ENCODE results near the gene MAPK7. TPM values are rescaled to one million over a fixed set of nuclear protein-coding genes. Genes with fewer than 3 reads are reported as not detected.

The MAPK7 gene
- total and polyA plus RNA-seq, 2 of the 4 experiments (the other 2 are of a cell fraction): 9.7 to 25.4 TPM

DNA sequence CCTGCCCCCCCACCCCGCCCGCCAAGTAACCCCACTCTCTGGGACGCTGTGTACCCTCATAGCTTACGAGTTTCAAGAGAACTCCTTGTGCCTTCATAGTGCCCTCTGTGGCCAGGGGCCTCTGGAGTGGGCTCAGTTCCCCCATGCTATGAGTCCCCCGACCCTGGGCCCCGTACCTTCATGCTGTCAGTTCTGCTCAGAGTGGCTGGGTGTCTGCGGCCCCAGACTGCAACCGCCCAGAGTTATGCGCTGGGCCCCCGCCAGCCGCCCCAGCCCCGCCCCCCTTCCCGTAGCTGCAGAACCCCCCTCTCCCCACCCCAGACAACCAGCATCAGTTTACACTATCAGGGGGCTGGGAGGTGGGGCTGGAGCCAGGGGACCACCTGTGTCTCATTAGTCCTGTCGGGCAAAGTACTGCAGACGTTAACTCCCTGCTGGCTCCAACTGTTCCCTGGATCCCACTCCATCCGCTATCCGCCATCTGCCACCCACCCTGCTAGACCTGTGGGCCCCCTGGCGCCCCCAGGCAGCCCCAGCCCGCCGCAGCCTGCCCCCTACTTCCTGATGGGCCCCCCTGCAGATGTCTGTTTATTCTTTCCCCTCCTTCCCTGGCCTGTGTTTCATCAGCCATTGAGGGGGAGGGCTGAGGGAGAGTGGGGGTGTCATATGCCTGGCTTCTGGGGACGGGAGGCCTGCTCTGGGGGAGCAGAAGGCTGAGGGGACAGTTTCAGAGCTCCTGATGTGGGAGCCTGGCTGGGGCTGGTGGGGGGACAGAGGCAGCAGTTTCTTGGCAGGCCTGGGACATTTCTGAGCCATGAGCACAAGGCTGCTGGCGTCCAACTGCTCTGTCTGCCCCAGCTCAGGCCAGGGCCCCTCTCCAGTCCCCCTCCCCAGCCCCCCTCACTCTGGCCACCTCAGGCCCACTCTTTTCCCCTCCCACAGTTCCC is 8.9 kb downstream of the MAPK7 start, which contains the start of gene MFAP4:
MFAP4 (minus strand) TSS at position 217 of the 947 bp plus-strand sequence; CDS start at position 182, 35 bp downstream.
- peaks cover 19% of the 10 kb centered on the region for H4K20me1 ChIP-seq (ENCODE audit: insufficient read depth, low read length)
- ATAC-seq (ENCODE audit: low read depth): peak; percentile 43
- peaks cover 52% of the 10 kb centered on the region for H3K4me1 ChIP-seq (ENCODE audit: control insufficient read depth, insufficient read depth, low read length)
- H3K14ac ChIP-seq (replicated peaks; ENCODE audit: low read depth, low read length): peak within 1 kb of the TSS; percentile 93
- peak within 1 kb of the TSS; percentile 29 to 87 for H4K8ac ChIP-seq (ENCODE audit: low read depth in 2 of 2, low read length in 2 of 2)
- H2AK9ac ChIP-seq (replicated peaks; ENCODE audit: low read depth, low read length, poor library complexity): peak within 1 kb of the TSS; percentile 98
- in situ Hi-C loops (cut with MboI; ENCODE audit: low sequenced_read_pairs) (no loop called here), intact Hi-C loops (cut with micrococcal nuclease) (loop anchor here (1.0 to 2.0 kb wide), 2 partner anchors 25 to 122 kb away; partner anchors contain the start of gene B9D1), dilution Hi-C loops (cut with HindIII; ENCODE audit: low sequenced_read_pairs, unreplicated experiment) (no loop called here)
- peak within 1 kb of the TSS; percentile 81 for H3K4me2 ChIP-seq (ENCODE audit: low read depth, low read length)
- DNase-seq: peak; percentile 90
- 0% methylated on average over 6 of the region's 22 CpGs; no CpG with 5 or more reads in 1 of the 2 experiments for WGBS, 2 experiments (ENCODE audit: extremely low coverage in 2 of 2, insufficient read length in 1 of 2)
- no peaks in the 10 kb centered on the region for H3K27me3 ChIP-seq (ENCODE audit: control insufficient read depth, insufficient read depth, low read length)
- peak within 1 kb of the TSS; percentile 84 for H2BK20ac ChIP-seq (ENCODE audit: low read depth, low read length)
- peak within 1 kb of the TSS; percentile 89 for H3K9ac ChIP-seq (ENCODE audit: low read depth, low read length)
- TF ChIP-seq NFE2L2 (IDR thresholded peaks at IDR 0.05; ENCODE audit: low read depth, low read length) (no peak), MXI1 (IDR thresholded peaks at IDR 0.05; ENCODE audit: borderline replicate concordance, low read depth, low read length) (no peak), MAZ (IDR thresholded peaks at IDR 0.05; ENCODE audit: borderline replicate concordance, low read depth, low read length) (peak; percentile 80; the same call in 1 of the 2 replicates), CEBPB (IDR thresholded peaks at IDR 0.05; ENCODE audit: low read depth, low read length) (0 out of 2 replicates have a peak, but pooled peaks have one; percentile 7)
- peak within 1 kb of the TSS; percentile 92 for H3K18ac ChIP-seq (ENCODE audit: low read depth, low read length)
- H3K9me1 ChIP-seq (ENCODE audit: insufficient read depth, low read length): peaks cover 43% of the 10 kb centered on the region
- H2BK15ac ChIP-seq (ENCODE audit: low read depth, low read length): peak within 1 kb of the TSS; percentile 76; the same call in 2 of the 3 replicates
- peak within 1 kb of the TSS; percentile 86 for H2BK120ac ChIP-seq (ENCODE audit: low read depth, low read length)
- H3K4ac ChIP-seq (ENCODE audit: low read depth, low read length): peak within 1 kb of the TSS; percentile 91
- peak within 1 kb of the TSS; percentile 95 for H2AK5ac ChIP-seq (ENCODE audit: low read depth, low read length)
- peak within 1 kb of the TSS; percentile 96 for H3K27ac ChIP-seq (ENCODE audit: insufficient read depth, low read length)
- peak within 1 kb of the TSS; percentile 94 for H4K91ac ChIP-seq (ENCODE audit: insufficient read depth, low read depth, low read length)
- H4K5ac ChIP-seq (ENCODE audit: low read depth, low read length): peak within 1 kb of the TSS; percentile 87
- H3K36me3 ChIP-seq (ENCODE audit: control insufficient read depth, insufficient read depth, low read length): peaks cover 35% of the 10 kb centered on the region
- ChIA-PET CTCF (interaction anchor here (0.8 to 1.5 kb wide), 2 partner anchors 24 to 60 kb away, joined by 3 to 5 read pairs; no protein-coding TSS in a partner anchor), POLR2A (ENCODE audit: unreplicated experiment) (interaction anchor here (0.6 to 2.2 kb wide), 4 partner anchors 10 to 60 kb away, joined by 5 to 12 read pairs (median 8); partner anchors contain the start of gene MAPK7)
- peak within 1 kb of the TSS; percentile 95 for H3K23ac ChIP-seq (ENCODE audit: low read depth, low read length)
- no peaks in the 10 kb centered on the region for H3K9me3 ChIP-seq (ENCODE audit: control insufficient read depth, insufficient read depth, low read length)
- peak within 1 kb of the TSS; percentile 98 for H2BK5ac ChIP-seq (ENCODE audit: low read depth, low read length, poor library complexity, severe bottlenecking)
- H2AFZ ChIP-seq (replicated peaks; ENCODE audit: low read length, poor library complexity): peak within 1 kb of the TSS; percentile 85
- H3K4me3 ChIP-seq (ENCODE audit: insufficient read depth, low read depth, low read length): peak within 1 kb of the TSS; percentile 57
- H3K79me1 ChIP-seq (ENCODE audit: low read depth in 1 of 2, low read length in 2 of 2): peaks cover 13 to 40% of the 10 kb centered on the region in 2 experiments
- no TSS peak for BruUV-seq (replicated peaks)
- H3K56ac ChIP-seq (ENCODE audit: extremely low read depth, insufficient read depth, low read length): peak within 1 kb of the TSS; percentile 70

Data from IMR-90 (cell line).